Glomerular endothelial cell (primary cell): ENCODE data around the gene TGM4. TPM values are rescaled to one million over a fixed set of nuclear protein-coding genes. Genes with fewer than 3 reads are reported as not detected.
"Not testable (repeated sequence)": the region's sequence is repeated elsewhere in the genome, so short reads cannot be mapped to it uniquely, and the experiment has no call there.

Experiments used
- DNase-seq: peaks from one replicate; pipeline ENCODE4 v3.0.0-alpha.2; 2011; ENCODE audit warnings: low read depth, low spot score; ENCODE audit errors: extremely low read depth
- total RNA-seq: library from RNA; depleted of rRNA; stranded (reverse); fragments of >200 nt; gene quantifications from 2 replicates; pipeline ENCODE4 v1.2.3, GENCODE V29; 2015

The TGM4 gene
- total RNA-seq, 1 donor from 2014 or later = not detected

GRCh38 chr3:44949770-44950169 is 75.4 kb downstream of the TGM4 start:
- DNase-seq = not testable (repeated sequence)

GRCh38 chr3:44950275-44950734 is 75.9 kb downstream of the TGM4 start:
- no peak for DNase-seq

- no peak for DNase-seq
These were observed 78.3 kb downstream of the TGM4 start for GRCh38 chr3:44952689-44953088.

GRCh38 chr3:44954304-44954703 is 79.9 kb downstream of the TGM4 start:
- DNase-seq = no peak

- no peak for DNase-seq
These were observed 80.6 kb downstream of the TGM4 start for GRCh38 chr3:44954962-44955361.

- DNase-seq = no peak
These were observed 81.5 kb downstream of the TGM4 start for GRCh38 chr3:44955917-44956316.

GRCh38 chr3:44957986-44958385 is 83.6 kb downstream of the TGM4 start:
- no peak for DNase-seq

- DNase-seq = no peak
These were observed 84.0 kb downstream of the TGM4 start for GRCh38 chr3:44958386-44958785.

- no peak for DNase-seq
These were observed 86.1 kb downstream of the TGM4 start for GRCh38 chr3:44960387-44961026.

GRCh38 chr3:44961888-44962287 is 87.5 kb downstream of the TGM4 start:
- DNase-seq = no peak

- DNase-seq = no peak
These were observed 88.4 kb downstream of the TGM4 start for GRCh38 chr3:44962621-44963393.

- no peak for DNase-seq
These were observed 89.3 kb downstream of the TGM4 start for GRCh38 chr3:44963571-44964325.

Other genes starting within 250 kb of the TGM4 start
- gene ZNF197, start 249.6 kb upstream of the TGM4 start, total RNA-seq = 10.4 and 11.1 TPM in 2 replicates
- 11.6 and 12.0 TPM in 2 replicates for gene ZNF35, start 225.9 kb upstream of the TGM4 start, total RNA-seq
- 2.6 and 3.2 TPM in 2 replicates for gene ZNF502, start 161.9 kb upstream of the TGM4 start, total RNA-seq
- 2.2 and 4.0 TPM in 2 replicates for gene ZNF501, start 145.0 kb upstream of the TGM4 start, total RNA-seq
- gene KIAA1143, start 113.0 kb upstream of the TGM4 start, total RNA-seq = 16.7 and 18.1 TPM in 2 replicates
- 0.92 and 3.7 TPM in 2 replicates for gene KIF15, start 112.8 kb upstream of the TGM4 start, total RNA-seq
- gene TMEM42, start 12.7 kb upstream of the TGM4 start, total RNA-seq = 14.5 and 17.1 TPM in 2 replicates
- 61.0 and 81.9 TPM in 2 replicates for gene ZDHHC3, start 101.6 kb downstream of the TGM4 start, total RNA-seq
- gene EXOSC7, start 101.6 kb downstream of the TGM4 start, total RNA-seq = 43.0 and 50.0 TPM in 2 replicates
- not detected in 2 replicates for gene CLEC3B, start 151.7 kb downstream of the TGM4 start, total RNA-seq